ENCODE measurements around the gene CRACR2A.

CRACR2A gene

GRCh38 chr12:3751151-3752095, 1.5 kb downstream of the CRACR2A start:
- Mint-ChIP-seq H3K27ac (no peak overlapping the region), H3K36me3 (ENCODE audit: low read depth) (no peaks in the 10 kb centered on the region)

GRCh38 chr12:3750616-3751015, 2.3 kb downstream of the CRACR2A start:
- Mint-ChIP-seq H3K36me3 (ENCODE audit: low read depth) (no peaks in the 10 kb centered on the region), H3K9me3 (no peaks in the 10 kb centered on the region), H3K4me1 (peaks cover 16% of the 10 kb centered on the region), H3K27me3 (ENCODE audit: low read depth) (peaks cover 26% of the 10 kb centered on the region), H3K27ac (no peak overlapping the region), H3K4me3 (no peak overlapping the region)
- no peak for TF ChIP-seq CTCF (IDR thresholded peaks at IDR 0.05; ENCODE audit: unreplicated experiment in 3 of 3)

More at GRCh38 chr12:3751151-3752095, 1.5 kb downstream of the CRACR2A start:
- H3K4me1 Mint-ChIP-seq: peaks cover 16% of the 10 kb centered on the region
- no peaks in the 10 kb centered on the region for H3K9me3 Mint-ChIP-seq
- H3K27me3 Mint-ChIP-seq (ENCODE audit: low read depth): peaks cover 26% of the 10 kb centered on the region
- no peak for TF ChIP-seq CTCF (IDR thresholded peaks at IDR 0.05; ENCODE audit: unreplicated experiment in 3 of 3)
- peak overlapping the region in 2 of 3 experiments; percentile 26 to 80 for H3K4me3 Mint-ChIP-seq

GRCh38 chr12:3748620-3749019, 4.3 kb downstream of the CRACR2A start:
- no peaks in the 10 kb centered on the region for H3K36me3 Mint-ChIP-seq (ENCODE audit: low read depth)
- H3K27ac Mint-ChIP-seq: no peak overlapping the region
- H3K4me3 Mint-ChIP-seq: no peak overlapping the region
- H3K9me3 Mint-ChIP-seq: no peaks in the 10 kb centered on the region
- H3K4me1 Mint-ChIP-seq: peaks cover 10% of the 10 kb centered on the region
- TF ChIP-seq CTCF (IDR thresholded peaks at IDR 0.05; ENCODE audit: unreplicated experiment in 3 of 3): no peak
- H3K27me3 Mint-ChIP-seq (ENCODE audit: low read depth): peaks cover 26% of the 10 kb centered on the region

- Mint-ChIP-seq H3K4me1 (peaks cover 6% of the 10 kb centered on the region), H3K36me3 (ENCODE audit: low read depth) (no peaks in the 10 kb centered on the region), H3K27ac (no peak overlapping the region), H3K4me3 (no peak overlapping the region), H3K9me3 (no peaks in the 10 kb centered on the region), H3K27me3 (ENCODE audit: low read depth) (peaks cover 29% of the 10 kb centered on the region)
- TF ChIP-seq CTCF (IDR thresholded peaks at IDR 0.05; ENCODE audit: unreplicated experiment in 3 of 3): no peak
These were observed 4.8 kb downstream of the CRACR2A start for GRCh38 chr12:3747976-3748619.

- TF ChIP-seq CTCF (IDR thresholded peaks at IDR 0.05; ENCODE audit: unreplicated experiment in 3 of 3): no peak
- Mint-ChIP-seq H3K9me3 (no peaks in the 10 kb centered on the region), H3K36me3 (ENCODE audit: low read depth) (no peaks in the 10 kb centered on the region), H3K4me3 (no peak overlapping the region), H3K27me3 (ENCODE audit: low read depth) (peaks cover 30% of the 10 kb centered on the region), H3K27ac (no peak overlapping the region), H3K4me1 (peaks cover 6% of the 10 kb centered on the region)
These were observed 5.4 kb downstream of the CRACR2A start for GRCh38 chr12:3747543-3747942.
